IPS-20b (cell line): ENCODE measurements around the gene PSAP.

Experiments used
- H3K27ac ChIP-seq: one replicate; pipeline ENCODE4 v1.5.1; 2013; ENCODE audit warnings: low read length
- H3K27me3 ChIP-seq: 2 replicates; pipeline ENCODE4 v1.6.1; 2013; ENCODE audit warnings: mild to moderate bottlenecking, low read length, inconsistent platforms; ENCODE audit not compliant: insufficient read depth
- H3K36me3 ChIP-seq: 2 replicates; pipeline ENCODE4 v1.6.1; 2013; ENCODE audit warnings: low read depth, mild to moderate bottlenecking, inconsistent platforms, low read length, moderate library complexity; ENCODE audit not compliant: insufficient read depth
- H3K4me1 ChIP-seq: 2 replicates; pipeline ENCODE4 v1.6.1; 2013; ENCODE audit warnings: mild to moderate bottlenecking, control low read depth, inconsistent platforms, low read length, moderate library complexity; ENCODE audit not compliant: insufficient read depth
- H3K4me3 ChIP-seq: 2 replicates; pipeline ENCODE4 v1.5.1; 2013; ENCODE audit warnings: mild to moderate bottlenecking, low read length, inconsistent platforms
- H3K9ac ChIP-seq: 2 replicates; pipeline ENCODE4 v1.6.1; 2013; ENCODE audit warnings: low read depth, mild to moderate bottlenecking, inconsistent platforms, low read length, moderate library complexity
- H3K9me3 ChIP-seq: 2 replicates; pipeline ENCODE4 v1.6.1; 2013; ENCODE audit warnings: mild to moderate bottlenecking, low read depth, low read length, inconsistent platforms; ENCODE audit not compliant: insufficient read depth

Gene PSAP

GRCh38 chr10:71771821-71772617, 79.0 kb downstream of the PSAP start:
- Histone ChIP-seq H3K4me3 (no peak overlapping the region), H3K27me3 (peaks cover 32% of the 10 kb centered on the region), H3K9me3 (no peaks in the 10 kb centered on the region), H3K9ac (no peak overlapping the region), H3K27ac (no peak overlapping the region), H3K4me1 (no peaks in the 10 kb centered on the region), H3K36me3 (no peaks in the 10 kb centered on the region)

- Histone ChIP-seq H3K9me3 (no peaks in the 10 kb centered on the region), H3K4me3 (no peak overlapping the region), H3K9ac (no peak overlapping the region), H3K4me1 (no peaks in the 10 kb centered on the region), H3K27ac (no peak overlapping the region), H3K27me3 (peaks cover 32% of the 10 kb centered on the region), H3K36me3 (no peaks in the 10 kb centered on the region)
Observed at GRCh38 chr10:71771204-71771603, 79.8 kb downstream of the PSAP start.

GRCh38 chr10:71770789-71771188, 80.3 kb downstream of the PSAP start:
- no peak overlapping the region for H3K4me3 ChIP-seq
- H3K9me3 ChIP-seq, result no peaks in the 10 kb centered on the region
- peaks cover 32% of the 10 kb centered on the region for H3K27me3 ChIP-seq
- H3K36me3 ChIP-seq, result no peaks in the 10 kb centered on the region
- no peak overlapping the region for H3K27ac ChIP-seq
- no peaks in the 10 kb centered on the region for H3K4me1 ChIP-seq
- H3K9ac ChIP-seq, result no peak overlapping the region

GRCh38 chr10:71770255-71770654, 80.8 kb downstream of the PSAP start:
- Histone ChIP-seq H3K36me3 (no peaks in the 10 kb centered on the region), H3K27me3 (peaks cover 32% of the 10 kb centered on the region), H3K4me3 (no peak overlapping the region), H3K9me3 (no peaks in the 10 kb centered on the region), H3K9ac (no peak overlapping the region), H3K27ac (no peak overlapping the region), H3K4me1 (no peaks in the 10 kb centered on the region)

DNA sequence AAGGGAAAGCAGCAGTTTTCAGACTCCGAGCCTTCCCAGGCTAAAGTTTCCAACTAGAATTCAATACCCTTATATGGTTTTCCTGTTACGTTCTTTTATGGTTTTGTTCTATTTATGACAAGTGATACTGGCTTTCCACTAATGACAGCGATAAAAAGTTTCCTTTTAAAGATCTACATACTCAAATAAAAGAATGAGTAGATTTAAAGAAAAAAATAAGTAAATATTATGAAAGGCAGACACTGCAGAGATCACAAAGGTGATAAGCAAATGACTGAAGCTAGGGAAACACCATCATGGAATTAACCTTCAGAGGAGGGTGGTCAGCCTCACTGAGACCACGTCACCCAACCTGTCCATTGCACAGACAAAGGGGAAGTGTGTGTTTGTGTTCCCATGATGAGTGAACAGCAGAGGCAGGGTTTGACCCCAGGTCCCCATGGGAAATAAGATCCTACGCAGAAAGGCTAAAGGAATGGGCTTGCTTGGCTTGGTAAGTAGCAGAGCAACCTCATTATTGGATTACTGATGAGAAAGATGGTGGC, 81.7 kb downstream of the PSAP start:
- no peaks in the 10 kb centered on the region for H3K36me3 ChIP-seq
- H3K27me3 ChIP-seq, result peaks cover 26% of the 10 kb centered on the region
- H3K4me1 ChIP-seq, result no peaks in the 10 kb centered on the region
- no peaks in the 10 kb centered on the region for H3K9me3 ChIP-seq
- no peak overlapping the region for H3K4me3 ChIP-seq
- no peak overlapping the region for H3K27ac ChIP-seq
- no peak overlapping the region for H3K9ac ChIP-seq

GRCh38 chr10:71767420-71768035, 83.5 kb downstream of the PSAP start:
- Histone ChIP-seq H3K27me3 (peaks cover 10% of the 10 kb centered on the region), H3K4me3 (no peak overlapping the region), H3K27ac (no peak overlapping the region), H3K4me1 (no peaks in the 10 kb centered on the region), H3K9me3 (no peaks in the 10 kb centered on the region), H3K9ac (no peak overlapping the region), H3K36me3 (no peaks in the 10 kb centered on the region)

DNA sequence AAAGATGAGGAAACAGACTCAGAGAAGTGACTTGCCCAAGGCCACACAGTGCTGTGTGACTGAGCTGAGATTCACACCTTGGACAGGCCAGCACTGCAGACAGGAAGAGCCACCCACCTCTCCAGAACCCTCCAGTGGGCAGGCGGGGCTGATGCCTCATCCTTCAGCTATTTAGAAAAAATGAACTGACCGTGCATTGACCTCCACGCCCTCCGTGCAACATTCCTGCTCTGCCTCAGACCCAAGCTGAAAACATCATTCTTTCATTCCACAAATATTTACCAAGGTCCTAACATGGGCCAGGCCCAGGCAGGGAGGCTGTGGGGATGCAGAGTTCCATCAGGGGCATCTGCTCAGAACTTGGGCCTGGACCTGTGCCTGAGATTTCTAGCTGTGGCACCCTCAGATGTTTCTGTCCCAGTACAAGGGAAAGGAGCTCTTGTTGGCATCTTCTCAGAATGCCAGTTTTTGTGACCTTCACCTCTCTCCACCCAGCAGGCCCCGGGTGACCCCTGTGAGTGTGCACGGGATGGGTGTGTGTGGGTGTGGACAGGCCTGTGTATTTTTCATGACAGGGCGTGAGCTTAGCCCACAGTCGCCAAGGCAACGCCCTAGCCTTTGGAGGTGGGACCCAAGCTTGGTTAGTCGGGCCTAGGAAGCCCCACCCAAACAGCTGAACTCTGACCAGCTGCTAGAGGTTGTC, 84.2 kb downstream of the PSAP start:
- H3K4me1 ChIP-seq, result no peaks in the 10 kb centered on the region
- H3K9ac ChIP-seq, result no peak overlapping the region
- no peaks in the 10 kb centered on the region for H3K36me3 ChIP-seq
- H3K4me3 ChIP-seq, result no peak overlapping the region
- H3K27ac ChIP-seq, result no peak overlapping the region
- peaks cover 3% of the 10 kb centered on the region for H3K27me3 ChIP-seq
- no peaks in the 10 kb centered on the region for H3K9me3 ChIP-seq
